ENCODE results near the gene HIRA.

HIRA gene

GRCh38 chr22:19291580-19292457, 139.7 kb downstream of the HIRA start, which contains the start of gene CLTCL1:
CLTCL1 (minus strand) TSS chr22:19291719; CDS start chr22:19291641, 78 bp downstream.
- TF ChIP-seq, protein P1, sequence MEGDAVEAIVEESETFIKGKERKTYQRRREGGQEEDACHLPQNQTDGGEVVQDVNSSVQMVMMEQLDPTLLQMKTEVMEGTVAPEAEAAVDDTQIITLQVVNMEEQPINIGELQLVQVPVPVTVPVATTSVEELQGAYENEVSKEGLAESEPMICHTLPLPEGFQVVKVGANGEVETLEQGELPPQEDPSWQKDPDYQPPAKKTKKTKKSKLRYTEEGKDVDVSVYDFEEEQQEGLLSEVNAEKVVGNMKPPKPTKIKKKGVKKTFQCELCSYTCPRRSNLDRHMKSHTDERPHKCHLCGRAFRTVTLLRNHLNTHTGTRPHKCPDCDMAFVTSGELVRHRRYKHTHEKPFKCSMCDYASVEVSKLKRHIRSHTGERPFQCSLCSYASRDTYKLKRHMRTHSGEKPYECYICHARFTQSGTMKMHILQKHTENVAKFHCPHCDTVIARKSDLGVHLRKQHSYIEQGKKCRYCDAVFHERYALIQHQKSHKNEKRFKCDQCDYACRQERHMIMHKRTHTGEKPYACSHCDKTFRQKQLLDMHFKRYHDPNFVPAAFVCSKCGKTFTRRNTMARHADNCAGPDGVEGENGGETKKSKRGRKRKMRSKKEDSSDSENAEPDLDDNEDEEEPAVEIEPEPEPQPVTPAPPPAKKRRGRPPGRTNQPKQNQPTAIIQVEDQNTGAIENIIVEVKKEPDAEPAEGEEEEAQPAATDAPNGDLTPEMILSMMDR (IDR thresholded peaks at IDR 0.05; ENCODE audit: low read depth, low read length, missing control alignments) = no peak
- peak within 1 kb of the TSS; percentile 74 for H3K4me3 ChIP-seq (ENCODE audit: low read depth, low read length)
- DNase-seq (ENCODE audit: low read depth) = no peak

GRCh38 chr22:19291218-19291579, 140.3 kb downstream of the HIRA start:
- no peak for DNase-seq (ENCODE audit: low read depth)
- TF ChIP-seq, protein P1 (IDR thresholded peaks at IDR 0.05; ENCODE audit: low read depth, low read length, missing control alignments) = no peak
- peak overlapping the region; percentile 66 for H3K4me3 ChIP-seq (ENCODE audit: low read depth, low read length)

- no peak for DNase-seq (ENCODE audit: low read depth)
- TF ChIP-seq, protein P1 (IDR thresholded peaks at IDR 0.05; ENCODE audit: low read depth, low read length, missing control alignments) = no peak
- H3K4me3 ChIP-seq (ENCODE audit: low read depth, low read length) = peak overlapping the region; percentile 66
Observed at GRCh38 chr22:19290400-19291217, 140.9 kb downstream of the HIRA start.

DNA sequence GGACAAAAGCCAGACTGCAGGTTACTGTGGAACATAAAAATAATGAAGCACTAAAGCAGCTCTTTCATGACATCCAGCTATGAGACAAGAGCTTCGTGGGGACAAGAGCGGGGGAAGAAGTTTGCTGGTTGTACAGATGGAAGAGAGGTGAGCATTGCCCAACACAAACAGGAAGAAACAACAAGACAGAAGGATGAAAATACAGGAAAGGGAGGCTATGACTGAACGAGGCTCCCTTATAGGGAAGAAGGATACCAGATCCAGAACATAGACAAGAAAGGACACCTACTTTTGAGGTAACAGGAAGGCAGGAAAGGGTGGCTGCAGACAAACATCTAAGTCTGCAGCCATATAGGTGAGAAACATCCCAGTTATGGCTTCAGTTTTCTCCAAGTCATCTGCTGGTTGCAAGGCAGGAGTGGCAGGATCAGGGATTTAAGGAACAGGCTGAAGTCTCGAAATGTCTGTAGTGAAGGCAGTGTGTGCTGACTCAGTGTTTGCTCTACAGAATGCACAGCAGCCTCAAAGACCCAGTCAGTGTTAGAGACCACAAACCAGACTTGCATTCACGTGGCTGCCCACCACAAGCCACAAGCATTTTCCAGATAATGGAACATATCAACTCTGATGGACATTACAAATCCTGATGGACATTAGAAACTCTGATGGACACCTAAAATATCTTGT, 141.9 kb downstream of the HIRA start:
- no peak overlapping the region for H3K4me3 ChIP-seq (ENCODE audit: low read depth, low read length)
- TF ChIP-seq, protein P1 (IDR thresholded peaks at IDR 0.05; ENCODE audit: low read depth, low read length, missing control alignments) = no peak
- DNase-seq (ENCODE audit: low read depth) = no peak

- no peak overlapping the region for H3K4me3 ChIP-seq (ENCODE audit: low read depth, low read length)
- no peak for DNase-seq (ENCODE audit: low read depth)
- TF ChIP-seq, protein P1 (IDR thresholded peaks at IDR 0.05; ENCODE audit: low read depth, low read length, missing control alignments) = no peak
Observed at GRCh38 chr22:19287889-19288288, 143.6 kb downstream of the HIRA start.

- no peak for DNase-seq (ENCODE audit: low read depth)
Observed at GRCh38 chr22:19287076-19287707, 144.3 kb downstream of the HIRA start.

More at GRCh38 chr22:19287076-19287707, 144.3 kb downstream of the HIRA start:
- TF ChIP-seq, protein P1 (IDR thresholded peaks at IDR 0.05; ENCODE audit: low read depth, low read length, missing control alignments) = no peak
- no peak overlapping the region for H3K4me3 ChIP-seq (ENCODE audit: low read depth, low read length)
